Retina (tissue), 1 donor: ENCODE results near the gene RECQL5.
A peak's percentile ranks its signal among the peaks of the same experiment; 100 is the strongest.

Experiments
- DNase-seq: peaks from one replicate; pipeline ENCODE4 v3.0.0-alpha.2; 2016

The RECQL5 gene

GRCh38 chr17:75685499-75685898, 18.5 kb upstream of the RECQL5 start:
- no peak for DNase-seq

DNA sequence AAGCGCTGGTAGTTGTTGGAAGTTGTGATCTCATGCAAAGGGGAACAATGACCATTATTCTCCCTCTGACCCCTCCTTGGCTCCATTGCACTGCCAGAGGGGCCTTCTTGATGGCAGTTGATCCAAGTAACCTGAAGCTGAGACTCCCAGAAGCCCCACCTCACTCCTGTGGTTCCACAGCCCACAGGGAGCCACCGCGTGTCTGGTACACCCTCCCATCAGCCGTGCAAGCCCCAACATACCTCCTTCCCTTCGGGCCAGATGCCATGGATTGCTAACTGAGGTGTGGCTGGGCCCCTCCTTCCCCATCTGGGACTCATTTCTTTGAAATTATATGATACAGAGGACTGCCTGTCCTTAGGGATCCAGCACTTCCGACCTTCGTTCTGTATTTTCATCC, 18.0 kb upstream of the RECQL5 start:
- DNase-seq: no peak

GRCh38 chr17:75684249-75684648, 17.3 kb upstream of the RECQL5 start:
- DNase-seq: no peak

DNA sequence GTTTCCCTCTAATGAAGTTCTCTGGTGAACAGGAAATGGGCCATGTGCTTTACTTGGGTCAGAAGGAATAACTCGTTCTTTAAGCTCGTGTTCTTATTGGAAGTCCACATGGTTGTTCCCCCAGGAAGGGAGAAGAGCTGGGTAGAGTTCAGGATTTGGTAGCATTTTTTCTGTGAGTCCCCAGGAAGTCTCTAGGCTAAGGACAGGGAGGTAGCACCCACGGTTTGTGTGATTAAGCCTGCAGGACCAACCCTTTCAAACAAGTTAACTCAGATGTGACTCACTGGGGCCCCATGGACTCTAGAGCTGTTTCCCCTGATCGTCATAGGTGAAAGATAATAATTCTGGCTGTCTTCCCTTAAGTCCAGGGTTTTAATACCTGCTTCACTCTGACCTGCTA, 16.6 kb upstream of the RECQL5 start:
- no peak for DNase-seq

DNA sequence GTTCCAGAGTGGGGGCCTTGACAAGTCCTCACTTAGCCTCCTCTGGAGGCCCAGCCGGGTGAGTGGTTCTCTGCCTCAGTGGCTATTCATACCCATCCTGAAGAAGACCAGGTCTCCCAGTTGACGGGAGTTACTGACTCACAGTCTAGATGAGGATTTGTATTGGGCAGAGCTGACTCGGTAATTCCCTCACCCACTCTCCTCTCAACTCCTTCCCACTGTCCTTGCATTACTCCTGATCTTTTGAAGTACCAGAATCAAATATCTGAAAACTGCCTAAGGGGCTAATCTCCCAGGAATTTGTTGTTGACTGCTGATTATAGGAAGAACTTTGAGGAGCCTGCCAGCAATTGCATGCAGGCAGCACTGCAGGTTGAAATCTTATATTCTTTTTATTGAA, 14.3 kb upstream of the RECQL5 start:
- no peak for DNase-seq

DNA sequence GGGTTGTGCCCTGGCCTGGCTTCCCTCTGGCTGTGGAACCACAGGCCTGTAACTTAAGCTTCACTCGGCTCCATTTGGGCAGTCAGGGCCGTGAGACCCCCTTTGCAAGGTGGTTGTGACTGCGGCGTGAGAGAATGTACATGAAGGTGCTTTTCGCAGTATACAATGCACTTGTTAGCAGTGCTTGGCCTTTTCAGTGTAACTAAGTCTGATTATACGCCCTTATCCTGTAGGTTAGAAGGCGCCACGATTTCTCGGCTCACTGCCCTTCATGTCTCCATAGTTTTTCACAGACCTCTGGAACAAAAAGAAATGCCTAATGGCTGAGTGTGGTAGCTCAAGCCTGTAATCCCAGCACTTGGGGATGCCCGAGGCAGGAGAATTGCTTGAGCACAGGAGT, 13.5 kb upstream of the RECQL5 start:
- no peak for DNase-seq

GRCh38 chr17:75679706-75680211, 12.8 kb upstream of the RECQL5 start:
- no peak for DNase-seq

DNA sequence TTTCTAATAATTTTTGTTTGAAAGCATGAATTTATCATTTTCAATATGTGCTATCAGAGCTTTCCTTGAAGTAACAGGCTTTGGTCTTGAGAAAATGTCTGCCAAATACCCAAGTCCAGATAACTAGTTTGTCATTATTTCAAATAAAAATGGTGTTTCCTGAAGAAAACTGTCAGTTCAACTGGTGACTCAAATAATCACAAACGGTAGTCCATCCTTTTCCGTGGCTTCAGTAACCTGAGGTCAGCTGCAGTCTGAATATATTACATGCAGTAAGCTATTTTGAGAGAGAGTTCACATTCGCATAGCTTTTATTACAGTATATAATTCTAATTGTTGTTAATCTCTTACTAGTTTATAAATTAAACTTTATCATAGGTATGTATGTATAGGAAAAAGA, 9.5 kb upstream of the RECQL5 start:
- no peak for DNase-seq

- no peak for DNase-seq
Observed at GRCh38 chr17:75673487-75673886, 6.5 kb upstream of the RECQL5 start.

- no peak for DNase-seq
Observed at GRCh38 chr17:75672011-75672410, 5.1 kb upstream of the RECQL5 start.

DNA sequence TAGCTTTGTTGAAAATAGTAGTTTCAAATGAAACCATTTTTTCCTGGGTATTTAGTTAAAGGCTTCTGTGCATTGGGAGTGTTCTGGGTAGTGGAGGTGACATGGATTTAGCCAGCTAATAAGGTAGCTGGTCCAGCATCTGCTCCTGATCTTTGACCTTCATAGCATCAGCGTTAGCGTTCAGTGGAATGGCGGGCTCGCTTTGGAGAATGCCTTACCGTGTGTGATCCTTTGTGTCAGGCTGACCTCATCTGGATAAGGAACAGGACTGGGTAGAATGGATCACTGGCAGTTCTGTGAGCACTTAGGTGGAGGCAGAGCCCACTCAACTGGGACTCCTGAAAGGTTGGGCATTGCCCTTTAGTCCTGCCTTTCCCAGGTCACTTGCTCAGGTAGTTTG, 3.9 kb upstream of the RECQL5 start:
- DNase-seq: no peak

GRCh38 chr17:75668489-75668888, 1.5 kb upstream of the RECQL5 start:
- DNase-seq: no peak

DNA sequence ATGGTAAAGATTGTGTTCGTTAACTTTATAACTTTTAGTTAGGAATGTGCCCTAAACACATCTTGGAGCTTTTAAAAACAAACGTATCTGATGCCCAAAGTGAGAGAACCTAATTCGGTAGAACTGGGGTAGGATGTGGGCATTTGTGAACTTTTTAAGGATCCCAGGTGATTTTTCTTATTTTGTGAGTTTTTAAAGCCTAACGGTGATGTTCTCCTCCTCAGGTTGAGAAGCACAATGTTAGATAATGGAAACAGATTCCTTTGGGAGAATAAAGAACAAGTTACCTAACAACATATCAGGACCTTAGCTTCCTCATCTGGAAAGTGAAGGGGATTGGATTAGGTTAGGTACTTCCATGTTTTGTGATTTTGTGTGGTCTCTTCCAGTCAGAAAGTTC, 871 bp upstream of the RECQL5 start:
- no peak for DNase-seq

DNA sequence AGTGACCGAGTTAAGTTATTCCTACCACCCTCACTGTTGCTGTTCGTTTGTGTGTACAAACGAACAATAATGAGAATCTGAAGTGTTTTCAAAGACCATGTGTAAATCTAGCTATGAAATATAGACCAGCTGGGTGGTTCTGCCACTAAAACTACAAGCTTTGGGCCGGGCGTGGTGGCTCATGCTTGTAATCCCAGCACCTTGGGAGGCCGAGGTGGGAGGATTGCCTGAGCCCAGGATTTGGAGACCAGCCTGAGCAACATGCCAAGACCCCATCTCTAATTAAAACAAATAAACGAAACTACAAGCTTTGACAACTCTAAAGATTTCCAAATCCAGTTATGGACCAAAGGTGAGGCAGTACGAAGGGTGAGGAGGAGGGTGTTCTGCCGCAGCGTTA, 973 bp downstream of the RECQL5 start:
- no peak for DNase-seq

GRCh38 chr17:75664099-75664549, 2.8 kb downstream of the RECQL5 start:
- no peak for DNase-seq

GRCh38 chr17:75662511-75662910, 4.4 kb downstream of the RECQL5 start:
- DNase-seq: no peak

DNA sequence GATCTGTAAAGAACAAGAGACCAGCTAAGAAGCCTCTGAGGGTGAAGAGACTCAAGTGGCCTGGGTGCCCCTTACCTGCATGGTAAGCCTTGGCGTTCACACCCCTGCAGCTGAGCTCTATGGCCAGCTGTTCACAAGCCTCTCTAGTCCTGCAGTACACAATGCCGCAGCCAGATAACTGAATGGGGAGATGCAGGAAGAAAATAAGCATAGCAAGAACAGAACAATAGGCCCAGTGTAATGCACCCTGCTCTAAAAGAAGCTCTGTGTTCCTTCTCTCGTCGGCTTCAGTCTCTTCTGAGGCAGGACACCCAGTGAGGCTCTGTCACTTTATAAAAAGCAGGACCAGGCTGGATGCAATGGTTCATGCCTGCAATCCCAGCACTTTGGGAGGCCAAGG, 5.4 kb downstream of the RECQL5 start:
- DNase-seq: no peak

- no peak for DNase-seq
Observed at GRCh38 chr17:75658237-75658636, 8.7 kb downstream of the RECQL5 start.

DNA sequence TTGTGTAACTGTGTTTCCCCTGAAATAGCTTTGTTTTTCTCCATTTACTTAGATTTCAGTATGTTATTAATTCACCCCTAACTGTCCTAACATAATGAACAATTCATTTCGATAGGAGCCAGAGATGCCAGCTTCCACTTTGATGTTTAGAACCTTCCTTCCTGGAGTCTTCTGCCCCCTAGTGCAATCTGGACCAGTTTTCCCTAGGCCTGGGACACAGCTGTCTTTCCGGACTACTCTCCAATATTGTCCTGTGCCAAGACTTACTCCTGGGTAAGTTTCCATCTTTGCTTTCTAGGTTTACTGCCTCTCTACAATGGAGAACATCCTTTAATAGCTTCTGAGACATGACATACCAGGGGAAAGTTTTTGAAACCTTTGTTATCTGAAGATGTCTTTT, 12.8 kb downstream of the RECQL5 start:
- no peak for DNase-seq

DNA sequence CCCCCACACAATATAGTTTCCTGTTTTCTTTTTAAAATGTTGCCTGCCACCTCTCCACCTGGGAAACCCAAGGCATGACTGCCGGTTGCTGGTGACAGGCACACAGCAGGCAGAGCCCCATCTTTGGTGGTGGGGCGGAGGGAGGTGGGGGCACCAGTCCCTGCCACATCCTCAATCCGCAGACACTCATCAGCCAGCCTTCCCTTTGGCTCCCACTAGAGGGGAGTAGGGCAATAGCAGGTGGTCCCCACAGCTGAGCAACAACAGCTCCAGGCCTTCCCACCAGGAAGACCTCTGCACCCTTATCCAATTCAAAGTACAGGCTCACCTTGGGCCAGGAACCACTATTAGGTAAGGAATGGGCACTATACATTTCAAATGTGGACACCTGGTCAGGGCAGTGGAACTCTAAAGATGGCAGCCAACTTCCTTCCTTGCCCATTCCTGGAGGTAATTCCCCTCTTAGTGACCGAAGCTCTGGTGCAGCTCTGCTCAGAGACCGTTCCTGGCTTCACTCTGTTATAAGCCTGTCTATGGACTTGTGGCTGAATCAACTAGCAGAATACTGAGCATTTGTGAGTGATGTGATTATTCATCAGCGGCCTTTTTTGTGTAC, 13.9 kb downstream of the RECQL5 start:
- DNase-seq: peak; percentile 38

DNA sequence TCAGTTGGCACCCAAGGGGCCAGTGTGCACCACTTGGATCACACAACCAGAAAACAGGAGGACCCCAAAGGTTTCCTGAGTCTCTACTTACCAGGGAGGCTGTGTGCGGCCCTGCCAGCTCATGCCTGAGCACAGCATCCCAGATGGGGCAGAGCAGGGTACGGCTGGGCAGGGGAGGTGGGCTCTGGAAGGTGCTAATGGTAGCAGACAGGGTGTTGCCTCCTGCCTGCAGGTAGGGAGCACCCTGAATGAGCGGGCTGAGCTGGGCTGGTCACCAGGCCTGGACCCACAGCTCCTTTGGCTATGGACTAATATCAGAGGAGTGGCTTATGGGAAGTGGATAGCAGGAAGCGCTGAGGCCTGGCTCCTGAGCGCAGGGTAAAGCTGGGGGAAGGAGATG, 14.6 kb downstream of the RECQL5 start:
- DNase-seq: no peak

GRCh38 chr17:75650874-75651273, 16.1 kb downstream of the RECQL5 start:
- no peak for DNase-seq

DNA sequence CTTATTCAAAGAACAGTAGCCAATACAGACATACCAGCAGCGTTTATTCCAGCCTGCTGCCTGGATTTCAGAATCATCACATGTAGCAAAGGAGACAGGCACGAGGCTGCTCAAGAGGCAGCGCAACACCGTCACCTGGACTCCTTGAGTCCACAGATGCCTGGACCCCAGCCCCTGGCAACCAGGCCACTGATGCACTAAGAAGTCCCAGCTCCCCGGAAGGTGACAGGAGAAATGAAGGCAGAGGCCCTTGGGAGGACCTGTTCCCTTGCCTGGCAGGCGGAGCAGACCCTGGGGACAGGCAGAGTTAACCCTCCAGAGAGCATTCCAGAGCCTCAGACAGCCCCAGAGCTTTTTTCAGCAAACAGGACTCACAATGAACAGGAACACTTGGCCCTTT, 17.3 kb downstream of the RECQL5 start:
- DNase-seq: no peak

DNA sequence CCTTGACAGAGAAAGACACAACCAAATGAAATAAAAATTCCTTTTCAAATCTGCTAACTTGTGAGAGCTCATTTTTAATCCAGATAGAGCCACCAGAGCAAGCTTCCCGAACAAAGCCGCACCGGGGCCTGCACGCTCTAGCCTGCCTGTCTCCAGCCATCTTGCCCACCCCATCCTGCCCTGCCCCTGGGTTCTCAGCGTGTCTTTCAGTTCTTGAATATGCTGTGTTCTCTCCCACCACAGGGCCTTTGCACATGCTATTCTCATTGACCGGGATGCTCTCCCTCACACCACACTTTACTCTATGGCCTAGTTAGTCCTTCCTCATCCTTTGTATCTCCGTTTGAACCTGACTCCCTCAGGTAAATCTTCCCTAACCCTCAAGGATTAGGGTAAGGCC, 19.0 kb downstream of the RECQL5 start:
- no peak for DNase-seq

- DNase-seq: no peak
Observed at GRCh38 chr17:75647061-75647460, 19.9 kb downstream of the RECQL5 start.

DNA sequence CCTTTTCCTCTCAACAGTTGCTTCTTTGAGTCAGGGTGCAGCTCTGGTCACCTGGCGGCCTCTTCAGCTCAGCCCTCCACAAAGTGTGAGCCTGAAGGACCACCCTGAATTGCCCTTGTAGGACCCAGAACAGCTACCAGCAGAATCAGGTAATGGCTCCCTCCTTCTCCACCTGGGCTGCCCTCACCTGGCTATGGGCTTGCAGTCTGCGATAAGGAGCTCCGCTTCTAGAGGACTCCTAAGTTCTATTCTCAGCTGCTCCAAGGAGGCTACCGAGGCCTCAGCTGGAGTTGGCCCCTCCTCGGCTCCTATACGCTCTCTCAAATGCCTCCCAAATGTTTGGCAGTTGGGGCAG, 20.3 kb downstream of the RECQL5 start:
- no peak for DNase-seq
